NB4 (cell line): ENCODE measurements around the gene CELSR1.

ENCODE experiments used
- MYC ChIP-seq: IDR thresholded peaks from 2 replicates; pipeline ENCODE4 v1.6.1; 2011; ENCODE audit warnings: low read depth, low read length
- POLR2A ChIP-seq: IDR thresholded peaks from 2 replicates; pipeline ENCODE4 v1.6.1; 2011; ENCODE audit warnings: mild to moderate bottlenecking; ENCODE audit not compliant: insufficient read length; ENCODE audit errors: extremely low read depth

DNA sequence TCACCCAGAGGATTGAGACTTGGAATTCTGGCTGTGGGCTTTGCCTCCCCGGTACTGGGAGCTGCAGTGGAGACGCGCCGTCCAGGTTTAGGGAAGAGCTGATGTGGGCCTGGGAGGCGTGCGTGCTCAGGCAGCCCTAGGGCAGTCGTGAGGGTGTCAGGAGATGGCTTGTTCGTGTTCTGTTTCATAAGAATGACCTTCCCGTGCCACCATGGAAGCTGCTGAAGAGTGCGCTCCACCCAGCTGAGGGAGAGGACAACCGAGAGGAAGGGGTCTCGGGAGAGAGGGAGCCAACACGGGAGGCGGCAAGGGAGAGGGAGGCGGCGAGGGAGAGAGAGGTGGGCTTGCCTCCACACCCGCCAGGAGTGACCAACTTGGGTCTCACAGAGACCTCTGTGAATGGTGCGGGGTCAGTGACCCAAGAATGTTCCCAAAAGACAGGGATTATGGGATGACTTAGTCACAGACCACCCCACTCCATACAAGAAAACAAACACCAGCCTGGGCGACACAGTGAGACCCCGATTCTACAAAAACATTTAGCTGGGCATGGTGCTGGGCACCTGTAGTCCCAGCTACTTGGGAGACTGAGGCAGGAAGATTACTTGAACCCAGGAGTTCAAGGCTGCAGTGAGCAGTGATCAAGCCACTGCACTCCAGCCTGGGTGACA lies 216.6 kb downstream of the CELSR1 start:
- TF ChIP-seq MYC, result no peak
- no peak for TF ChIP-seq POLR2A
